ENCODE data around the gene HAUS7.

Gene HAUS7

DNA sequence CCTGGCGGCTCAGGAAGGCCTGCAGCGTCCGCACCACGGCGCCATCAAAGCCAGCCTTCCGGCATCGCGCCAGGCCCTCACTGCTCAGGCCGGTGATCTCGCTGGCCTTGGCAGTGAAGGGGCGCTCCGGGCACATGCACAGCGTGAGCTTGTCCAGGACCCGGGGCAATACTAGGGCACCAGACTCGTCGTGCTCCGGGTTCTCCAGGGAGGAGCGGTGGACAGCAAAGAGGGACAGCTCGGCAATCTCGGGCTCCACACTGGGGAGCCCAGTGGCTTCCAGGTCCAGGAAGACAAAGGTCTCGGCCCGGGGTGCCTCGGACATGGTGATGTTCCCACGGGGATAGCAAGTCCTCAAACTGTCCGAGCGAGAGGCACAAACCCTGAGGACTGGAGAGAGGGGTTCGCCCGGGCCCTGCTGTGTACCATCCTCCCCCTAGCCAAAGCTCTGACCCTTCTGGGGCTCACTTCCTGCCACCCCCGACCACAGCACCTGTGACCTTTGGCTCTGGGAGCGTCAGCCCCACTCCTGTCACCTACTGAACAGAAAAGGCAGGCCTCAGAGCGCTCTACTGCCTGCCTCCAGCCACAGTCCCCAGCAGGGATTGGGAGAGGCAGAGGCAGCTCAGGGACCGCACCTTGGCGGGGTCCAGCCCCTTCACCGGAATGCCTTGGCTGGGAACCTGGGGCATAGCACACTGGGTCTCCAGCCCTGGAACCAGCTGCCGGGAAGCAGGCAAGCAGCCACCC lies 25.1 kb downstream of the HAUS7 start:
- H3K9ac ChIP-seq: no peak overlapping the region
- H3K4me1 ChIP-seq (ENCODE audit: low read depth, poor library complexity, severe bottlenecking): no peaks in the 10 kb centered on the region
- no peaks in the 10 kb centered on the region for H3K27me3 ChIP-seq (ENCODE audit: insufficient read depth, low read depth)
- H4K20me1 ChIP-seq (ENCODE audit: insufficient read depth): no peaks in the 10 kb centered on the region
- H3K4me3 ChIP-seq (IDR thresholded peaks at IDR 0.05; ENCODE audit: insufficient read depth, low read depth, low read length): no peak overlapping the region
- no peak overlapping the region for H3K27ac ChIP-seq
- no peaks in the 10 kb centered on the region for H3K79me2 ChIP-seq (ENCODE audit: insufficient read depth, low read depth)
- H3K4me2 ChIP-seq: no peak overlapping the region
- no peak overlapping the region for H2AFZ ChIP-seq (ENCODE audit: low read depth)
- H3K36me3 ChIP-seq (ENCODE audit: insufficient read depth): no peaks in the 10 kb centered on the region
- TF ChIP-seq, protein P1, sequence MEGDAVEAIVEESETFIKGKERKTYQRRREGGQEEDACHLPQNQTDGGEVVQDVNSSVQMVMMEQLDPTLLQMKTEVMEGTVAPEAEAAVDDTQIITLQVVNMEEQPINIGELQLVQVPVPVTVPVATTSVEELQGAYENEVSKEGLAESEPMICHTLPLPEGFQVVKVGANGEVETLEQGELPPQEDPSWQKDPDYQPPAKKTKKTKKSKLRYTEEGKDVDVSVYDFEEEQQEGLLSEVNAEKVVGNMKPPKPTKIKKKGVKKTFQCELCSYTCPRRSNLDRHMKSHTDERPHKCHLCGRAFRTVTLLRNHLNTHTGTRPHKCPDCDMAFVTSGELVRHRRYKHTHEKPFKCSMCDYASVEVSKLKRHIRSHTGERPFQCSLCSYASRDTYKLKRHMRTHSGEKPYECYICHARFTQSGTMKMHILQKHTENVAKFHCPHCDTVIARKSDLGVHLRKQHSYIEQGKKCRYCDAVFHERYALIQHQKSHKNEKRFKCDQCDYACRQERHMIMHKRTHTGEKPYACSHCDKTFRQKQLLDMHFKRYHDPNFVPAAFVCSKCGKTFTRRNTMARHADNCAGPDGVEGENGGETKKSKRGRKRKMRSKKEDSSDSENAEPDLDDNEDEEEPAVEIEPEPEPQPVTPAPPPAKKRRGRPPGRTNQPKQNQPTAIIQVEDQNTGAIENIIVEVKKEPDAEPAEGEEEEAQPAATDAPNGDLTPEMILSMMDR (conservative IDR thresholded peaks at IDR 0.05; ENCODE audit: low read depth, low read length): no peak

DNA sequence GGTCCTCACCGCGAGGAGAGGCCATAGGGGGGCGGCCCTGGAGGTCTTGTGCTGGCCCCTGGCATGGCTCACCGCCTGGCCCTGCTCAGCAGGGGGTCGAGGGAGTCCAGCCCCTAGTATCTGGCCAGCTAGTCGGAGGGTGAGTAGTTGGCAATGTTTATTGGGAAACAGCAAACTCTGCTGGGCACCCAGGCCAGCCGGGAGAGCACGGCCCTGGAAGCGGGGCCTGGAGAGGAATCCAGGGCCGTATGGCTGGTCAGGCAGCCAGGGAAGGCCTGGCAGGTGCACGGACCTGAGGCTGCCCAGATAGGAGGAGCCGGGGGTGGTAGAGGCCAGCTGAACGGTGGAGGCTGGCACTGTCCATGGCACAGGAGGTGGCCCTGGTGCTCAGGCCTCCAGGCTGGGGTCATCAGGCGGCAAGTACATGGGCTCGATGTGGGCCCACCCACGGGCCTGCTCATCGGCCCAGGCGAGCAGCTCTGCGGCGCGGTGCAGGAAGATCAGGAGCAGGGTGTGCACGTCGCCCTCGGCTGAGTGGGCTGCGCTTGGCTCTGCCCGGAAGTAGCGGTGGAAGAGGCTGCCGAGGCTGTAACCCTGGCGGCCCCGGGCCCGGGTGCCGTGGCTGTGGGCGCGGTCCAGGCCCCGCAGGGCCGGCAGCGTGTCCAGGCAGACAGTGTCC lies 25.9 kb downstream of the HAUS7 start:
- Histone ChIP-seq H3K36me3 (ENCODE audit: insufficient read depth) (no peaks in the 10 kb centered on the region), H3K9ac (no peak overlapping the region), H3K4me1 (ENCODE audit: low read depth, poor library complexity, severe bottlenecking) (no peaks in the 10 kb centered on the region), H3K79me2 (ENCODE audit: insufficient read depth, low read depth) (no peaks in the 10 kb centered on the region), H2AFZ (ENCODE audit: low read depth) (no peak overlapping the region), H3K27me3 (ENCODE audit: insufficient read depth, low read depth) (no peaks in the 10 kb centered on the region), H3K4me3 (IDR thresholded peaks at IDR 0.05; ENCODE audit: insufficient read depth, low read depth, low read length) (no peak overlapping the region), H3K27ac (no peak overlapping the region), H3K4me2 (no peak overlapping the region), H4K20me1 (ENCODE audit: insufficient read depth) (no peaks in the 10 kb centered on the region)
- TF ChIP-seq, protein P1 (conservative IDR thresholded peaks at IDR 0.05; ENCODE audit: low read depth, low read length): no peak

DNA sequence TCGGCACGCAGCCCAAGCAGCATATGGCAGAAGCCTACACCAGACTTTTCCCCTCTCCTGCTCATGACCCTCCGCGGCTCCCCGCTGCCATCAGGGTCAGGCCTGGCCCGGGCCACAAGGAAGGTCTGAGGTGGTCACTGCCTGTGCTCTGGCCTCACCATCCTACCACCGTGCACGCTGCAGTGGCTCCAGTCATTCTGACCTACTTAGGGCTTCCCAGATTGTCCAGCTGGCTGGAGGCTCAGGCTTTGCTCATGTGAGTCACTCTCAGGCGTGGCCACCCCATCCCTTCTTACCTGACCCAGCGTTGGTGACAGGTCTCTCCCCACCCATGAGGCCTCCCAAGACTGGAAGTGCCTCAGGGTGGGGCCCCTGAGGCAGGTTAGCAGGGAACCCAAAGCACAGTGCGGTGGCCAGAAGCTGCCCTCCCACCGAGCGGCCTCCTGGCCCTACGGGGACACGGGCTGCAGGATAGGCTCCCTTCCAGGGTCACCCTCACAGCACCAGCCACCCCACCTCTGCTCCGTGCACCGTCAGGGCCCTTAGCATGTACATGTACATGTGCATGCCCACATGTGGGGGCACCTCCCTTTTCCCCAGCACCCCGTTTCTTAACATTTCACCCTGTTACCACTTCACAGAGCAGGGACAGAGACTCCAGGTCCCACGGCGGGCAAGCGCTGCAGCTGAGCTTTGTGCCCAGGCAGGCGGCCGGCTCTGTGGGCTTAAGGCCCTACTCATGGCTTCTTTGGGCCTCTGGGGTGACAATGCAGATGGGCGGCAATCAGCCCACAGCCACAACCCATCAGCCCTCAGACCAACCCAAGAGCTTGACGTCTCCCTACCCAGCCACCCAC lies 26.7 kb downstream of the HAUS7 start:
- H4K20me1 ChIP-seq (ENCODE audit: insufficient read depth): no peaks in the 10 kb centered on the region
- TF ChIP-seq, protein P1 (conservative IDR thresholded peaks at IDR 0.05; ENCODE audit: low read depth, low read length): no peak
- H3K9ac ChIP-seq: no peak overlapping the region
- no peak overlapping the region for H3K27ac ChIP-seq
- no peaks in the 10 kb centered on the region for H3K79me2 ChIP-seq (ENCODE audit: insufficient read depth, low read depth)
- no peaks in the 10 kb centered on the region for H3K36me3 ChIP-seq (ENCODE audit: insufficient read depth)
- no peaks in the 10 kb centered on the region for H3K4me1 ChIP-seq (ENCODE audit: low read depth, poor library complexity, severe bottlenecking)
- H3K4me3 ChIP-seq (IDR thresholded peaks at IDR 0.05; ENCODE audit: insufficient read depth, low read depth, low read length): no peak overlapping the region
- no peaks in the 10 kb centered on the region for H3K27me3 ChIP-seq (ENCODE audit: insufficient read depth, low read depth)
- no peak overlapping the region for H2AFZ ChIP-seq (ENCODE audit: low read depth)
- H3K4me2 ChIP-seq: no peak overlapping the region

DNA sequence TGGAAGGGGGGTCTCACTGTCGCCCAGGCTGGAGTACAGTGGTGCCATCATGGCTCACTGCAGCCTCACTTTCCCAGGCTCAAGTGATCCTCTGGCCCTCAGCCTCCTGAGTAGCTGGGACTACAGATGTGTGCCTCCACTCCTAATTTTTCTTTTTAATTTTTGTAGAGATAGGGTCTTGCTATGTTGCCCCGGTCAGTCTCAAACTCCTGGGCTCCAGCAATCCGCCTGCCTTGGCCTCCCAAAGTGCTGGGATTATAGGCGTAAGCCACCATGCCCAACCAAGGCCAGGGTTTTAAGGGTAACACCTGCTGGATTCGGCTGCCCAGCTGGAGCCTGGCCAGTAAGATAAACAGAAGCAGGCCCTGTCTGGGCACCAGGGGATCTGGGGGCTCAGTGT lies 27.9 kb downstream of the HAUS7 start:
- Histone ChIP-seq H3K27me3 (ENCODE audit: insufficient read depth, low read depth) (no peaks in the 10 kb centered on the region), H3K36me3 (ENCODE audit: insufficient read depth) (no peaks in the 10 kb centered on the region), H3K79me2 (ENCODE audit: insufficient read depth, low read depth) (no peaks in the 10 kb centered on the region), H3K9ac (no peak overlapping the region), H3K27ac (no peak overlapping the region), H3K4me1 (ENCODE audit: low read depth, poor library complexity, severe bottlenecking) (no peaks in the 10 kb centered on the region), H3K4me2 (no peak overlapping the region), H2AFZ (ENCODE audit: low read depth) (no peak overlapping the region), H3K4me3 (IDR thresholded peaks at IDR 0.05; ENCODE audit: insufficient read depth, low read depth, low read length) (no peak overlapping the region), H4K20me1 (ENCODE audit: insufficient read depth) (no peaks in the 10 kb centered on the region)
- TF ChIP-seq, protein P1 (conservative IDR thresholded peaks at IDR 0.05; ENCODE audit: low read depth, low read length): no peak

Measured in KMS-11 (cell line).